ENCODE data around the gene SLTM.

The SLTM gene

GRCh38 chr15:58924327-58924726 lies 9.2 kb downstream of the SLTM start (continued):
- TF ChIP-seq, protein P1, sequence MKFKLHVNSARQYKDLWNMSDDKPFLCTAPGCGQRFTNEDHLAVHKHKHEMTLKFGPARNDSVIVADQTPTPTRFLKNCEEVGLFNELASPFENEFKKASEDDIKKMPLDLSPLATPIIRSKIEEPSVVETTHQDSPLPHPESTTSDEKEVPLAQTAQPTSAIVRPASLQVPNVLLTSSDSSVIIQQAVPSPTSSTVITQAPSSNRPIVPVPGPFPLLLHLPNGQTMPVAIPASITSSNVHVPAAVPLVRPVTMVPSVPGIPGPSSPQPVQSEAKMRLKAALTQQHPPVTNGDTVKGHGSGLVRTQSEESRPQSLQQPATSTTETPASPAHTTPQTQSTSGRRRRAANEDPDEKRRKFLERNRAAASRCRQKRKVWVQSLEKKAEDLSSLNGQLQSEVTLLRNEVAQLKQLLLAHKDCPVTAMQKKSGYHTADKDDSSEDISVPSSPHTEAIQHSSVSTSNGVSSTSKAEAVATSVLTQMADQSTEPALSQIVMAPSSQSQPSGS (tag by site-specific recombination; IDR thresholded peaks at IDR 0.05; ENCODE audit: low read depth) = no peak
- TF ChIP-seq ZNF10 (tag by site-specific recombination; IDR thresholded peaks at IDR 0.05) = no peak
- TF ChIP-seq ZNF157 (tag by site-specific recombination; IDR thresholded peaks at IDR 0.05) = no peak

GRCh38 chr15:58923696-58924300 lies 9.7 kb downstream of the SLTM start:
- ChIA-PET CTCF (no interaction called here), POLR2A (no interaction called here)
- no peak for TF ChIP-seq ZNF624 (tag by site-specific recombination; IDR thresholded peaks at IDR 0.05)
- TF ChIP-seq ZNF747 (tag by site-specific recombination; IDR thresholded peaks at IDR 0.05) = no peak
- TF ChIP-seq SALL2 (tag by site-specific recombination; IDR thresholded peaks at IDR 0.05; ENCODE audit: borderline replicate concordance) = no peak
- TF ChIP-seq ZNF274 (IDR thresholded peaks at IDR 0.05; ENCODE audit: low read length) = no peak
- TF ChIP-seq ZNF274 (tag by site-specific recombination; IDR thresholded peaks at IDR 0.05; ENCODE audit: borderline replicate concordance) = no peak
- no peak for TF ChIP-seq ZNF843 (tag by site-specific recombination; IDR thresholded peaks at IDR 0.05)
- no peak for TF ChIP-seq ZNF777 (tag by site-specific recombination; IDR thresholded peaks at IDR 0.05; ENCODE audit: borderline replicate concordance)
- TF ChIP-seq ZNF404 (tag by site-specific recombination; IDR thresholded peaks at IDR 0.05) = no peak
- no peak for TF ChIP-seq ZNF514 (tag by site-specific recombination; IDR thresholded peaks at IDR 0.05)
- no peak overlapping the region for H3K27ac ChIP-seq (ENCODE audit: extremely low read depth, low read depth, low read length)
- H3K4me3 ChIP-seq (ENCODE audit: low read depth, low read length) = no peak overlapping the region
- peaks cover 13 to 31% of the 10 kb centered on the region in 2 experiments for H3K36me3 ChIP-seq (ENCODE audit: control insufficient read depth in 2 of 2, insufficient read depth in 1 of 2, low read length in 2 of 2)
- H3K9me3 ChIP-seq (ENCODE audit: control insufficient read depth, insufficient read depth, low read depth, low read length) = no peaks in the 10 kb centered on the region
- no peaks in the 10 kb centered on the region for H3K4me1 ChIP-seq (ENCODE audit: control insufficient read depth, insufficient read depth, low read length)

GRCh38 chr15:58923284-58923683 lies 10.2 kb downstream of the SLTM start:
- POLR2A ChIA-PET = no interaction called here
- no peak overlapping the region for H3K4me3 ChIP-seq (ENCODE audit: low read depth, low read length)
- CTCF ChIA-PET = no interaction called here
- no peaks in the 10 kb centered on the region for H3K4me1 ChIP-seq (ENCODE audit: control insufficient read depth, insufficient read depth, low read length)
- H3K9me3 ChIP-seq (ENCODE audit: control insufficient read depth, insufficient read depth, low read depth, low read length) = no peaks in the 10 kb centered on the region
- no peak overlapping the region for H3K27ac ChIP-seq (ENCODE audit: extremely low read depth, low read depth, low read length)
- peaks cover 8 to 28% of the 10 kb centered on the region in 2 experiments for H3K36me3 ChIP-seq (ENCODE audit: control insufficient read depth in 2 of 2, insufficient read depth in 1 of 2, low read length in 2 of 2)
- TF ChIP-seq ZBTB7A (tag by site-specific recombination; IDR thresholded peaks at IDR 0.05; ENCODE audit: low read depth) (no peak), ZNF175 (tag by site-specific recombination; IDR thresholded peaks at IDR 0.05) (no peak), ZNF335 (tag by site-specific recombination; conservative IDR thresholded peaks at IDR 0.05) (no peak), ZNF311 (tag by site-specific recombination; IDR thresholded peaks at IDR 0.05; ENCODE audit: borderline replicate concordance) (no peak), ZNF366 (tag by site-specific recombination; conservative IDR thresholded peaks at IDR 0.05) (no peak), ZNF571 (tag by site-specific recombination; IDR thresholded peaks at IDR 0.05) (no peak), HOXA7 (CRISPR knock-in tag; IDR thresholded peaks at IDR 0.05; ENCODE audit: borderline replicate concordance) (no peak), ZNF416 (tag by site-specific recombination; IDR thresholded peaks at IDR 0.05) (no peak), AEBP2 (tag by site-specific recombination; IDR thresholded peaks at IDR 0.05; ENCODE audit: borderline replicate concordance) (no peak), ZNF174 (tag by site-specific recombination; IDR thresholded peaks at IDR 0.05) (no peak), ZNF292 (tag by site-specific recombination; IDR thresholded peaks at IDR 0.05; ENCODE audit: borderline replicate concordance, low read depth) (no peak), BCL11A (tag by site-specific recombination; IDR thresholded peaks at IDR 0.05; ENCODE audit: low read depth) (no peak), PRDM10 (tag by site-specific recombination; IDR thresholded peaks at IDR 0.05) (no peak), ZNF10 (tag by site-specific recombination; IDR thresholded peaks at IDR 0.05) (no peak), ZBTB44 (tag by site-specific recombination; IDR thresholded peaks at IDR 0.05) (no peak), ZBTB17 (tag by site-specific recombination; IDR thresholded peaks at IDR 0.05) (no peak)

Measured in HEK293 (cell line).